Measurements from ENCODE around the gene SEMA5A.

The SEMA5A gene

DNA sequence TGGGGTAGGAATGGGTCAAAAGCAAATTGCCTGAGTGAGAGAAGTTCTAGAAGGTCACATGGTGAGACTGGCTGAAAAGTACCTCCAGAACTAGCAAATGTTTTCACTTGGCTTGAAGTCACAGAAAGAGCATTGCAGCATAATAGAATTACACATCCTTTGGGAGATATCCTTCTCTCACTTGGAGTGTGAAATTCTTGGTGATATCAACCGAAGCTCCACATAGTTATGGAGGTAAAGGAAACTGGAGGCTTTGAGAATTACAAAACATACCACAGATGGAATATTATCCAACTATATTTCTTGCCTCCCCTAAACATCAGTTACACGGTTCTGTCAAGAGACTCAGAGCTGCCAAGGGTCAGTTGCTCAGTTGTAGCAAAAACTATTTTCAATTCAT lies 182.4 kb downstream of the SEMA5A start:
- peaks cover 8% of the 10 kb centered on the region for H3K36me3 Mint-ChIP-seq (ENCODE audit: low read depth)
- H3K4me3 Mint-ChIP-seq = no peak overlapping the region
- no peaks in the 10 kb centered on the region for H3K4me1 Mint-ChIP-seq
- TF ChIP-seq, protein P1, sequence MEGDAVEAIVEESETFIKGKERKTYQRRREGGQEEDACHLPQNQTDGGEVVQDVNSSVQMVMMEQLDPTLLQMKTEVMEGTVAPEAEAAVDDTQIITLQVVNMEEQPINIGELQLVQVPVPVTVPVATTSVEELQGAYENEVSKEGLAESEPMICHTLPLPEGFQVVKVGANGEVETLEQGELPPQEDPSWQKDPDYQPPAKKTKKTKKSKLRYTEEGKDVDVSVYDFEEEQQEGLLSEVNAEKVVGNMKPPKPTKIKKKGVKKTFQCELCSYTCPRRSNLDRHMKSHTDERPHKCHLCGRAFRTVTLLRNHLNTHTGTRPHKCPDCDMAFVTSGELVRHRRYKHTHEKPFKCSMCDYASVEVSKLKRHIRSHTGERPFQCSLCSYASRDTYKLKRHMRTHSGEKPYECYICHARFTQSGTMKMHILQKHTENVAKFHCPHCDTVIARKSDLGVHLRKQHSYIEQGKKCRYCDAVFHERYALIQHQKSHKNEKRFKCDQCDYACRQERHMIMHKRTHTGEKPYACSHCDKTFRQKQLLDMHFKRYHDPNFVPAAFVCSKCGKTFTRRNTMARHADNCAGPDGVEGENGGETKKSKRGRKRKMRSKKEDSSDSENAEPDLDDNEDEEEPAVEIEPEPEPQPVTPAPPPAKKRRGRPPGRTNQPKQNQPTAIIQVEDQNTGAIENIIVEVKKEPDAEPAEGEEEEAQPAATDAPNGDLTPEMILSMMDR (IDR thresholded peaks at IDR 0.05) = no peak
- H3K27me3 Mint-ChIP-seq (ENCODE audit: low read depth, poor library complexity) = peaks cover 3% of the 10 kb centered on the region
- H3K9me3 Mint-ChIP-seq = peaks cover 7% of the 10 kb centered on the region
- no peak overlapping the region for H3K27ac Mint-ChIP-seq
- no peak for DNase-seq

DNA sequence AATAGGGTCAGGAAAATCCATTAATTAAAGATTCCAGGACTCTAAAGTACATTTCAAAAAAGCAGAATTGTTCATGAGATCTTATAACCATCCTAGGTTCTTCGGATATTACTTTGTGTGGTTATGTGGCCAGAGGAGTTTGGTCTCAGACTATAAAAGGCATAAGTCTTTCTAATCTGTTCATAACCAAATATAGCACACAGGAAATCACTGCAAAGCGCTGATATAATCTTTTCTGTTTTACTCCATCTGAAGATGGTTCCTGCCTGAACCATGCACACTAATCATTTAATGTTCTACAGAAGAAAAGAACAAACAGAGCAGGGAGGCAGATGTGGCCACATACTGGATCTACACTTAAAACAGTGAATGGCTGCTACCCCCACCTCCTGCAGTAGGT lies 182.8 kb downstream of the SEMA5A start:
- Mint-ChIP-seq H3K9me3 (peaks cover 4% of the 10 kb centered on the region), H3K4me1 (no peaks in the 10 kb centered on the region), H3K36me3 (ENCODE audit: low read depth) (peaks cover 5% of the 10 kb centered on the region), H3K27me3 (ENCODE audit: low read depth, poor library complexity) (peaks cover 3% of the 10 kb centered on the region), H3K27ac (no peak overlapping the region), H3K4me3 (no peak overlapping the region)
- TF ChIP-seq, protein P1 (IDR thresholded peaks at IDR 0.05) = no peak
- DNase-seq = no peak

DNA sequence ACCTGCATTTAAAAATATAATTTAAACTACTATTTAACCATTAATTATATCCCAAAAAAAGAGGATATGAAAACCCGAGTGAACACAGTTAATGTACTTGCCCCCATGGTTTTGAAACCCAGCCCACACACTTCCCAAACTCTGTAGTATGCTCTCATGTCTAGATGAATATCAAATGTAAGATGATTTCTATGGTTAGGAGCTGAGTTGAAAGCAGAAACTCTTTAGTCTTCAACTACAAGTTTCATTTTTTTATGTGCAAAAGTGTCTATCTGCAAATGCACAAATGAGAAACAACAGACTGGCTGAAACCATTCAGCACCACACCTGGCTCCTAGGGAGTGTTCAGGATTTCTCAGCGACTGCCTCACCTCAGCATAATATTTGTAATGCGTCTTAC lies 183.3 kb downstream of the SEMA5A start:
- DNase-seq = no peak
- Mint-ChIP-seq H3K4me1 (no peaks in the 10 kb centered on the region), H3K4me3 (no peak overlapping the region), H3K27me3 (ENCODE audit: low read depth, poor library complexity) (peaks cover 3% of the 10 kb centered on the region), H3K36me3 (ENCODE audit: low read depth) (peaks cover under 1% of the 10 kb centered on the region), H3K9me3 (no peaks in the 10 kb centered on the region), H3K27ac (no peak overlapping the region)
- TF ChIP-seq, protein P1 (IDR thresholded peaks at IDR 0.05) = no peak

DNA sequence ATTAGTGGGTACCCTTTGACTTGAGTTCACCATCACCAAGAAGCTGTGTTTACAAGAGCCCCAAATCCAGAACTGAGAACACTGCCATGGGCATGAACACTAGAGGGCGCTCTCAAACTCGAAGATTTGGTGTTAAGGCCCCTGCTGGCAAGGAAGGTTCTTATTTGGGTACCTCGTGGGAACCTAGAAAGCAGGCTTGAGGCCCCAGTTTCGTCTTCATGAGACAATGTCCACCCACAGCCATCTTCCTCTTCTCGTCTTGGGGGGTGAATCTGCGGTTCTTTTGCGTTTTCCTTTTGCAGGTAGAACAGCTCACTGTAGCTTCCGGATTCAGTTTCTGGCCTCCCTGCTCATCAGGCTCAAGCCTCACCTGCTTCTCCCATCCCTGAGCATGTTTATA lies 184.0 kb downstream of the SEMA5A start:
- peaks cover 3% of the 10 kb centered on the region for H3K27me3 Mint-ChIP-seq (ENCODE audit: low read depth, poor library complexity)
- no peak overlapping the region for H3K4me3 Mint-ChIP-seq
- TF ChIP-seq, protein P1 (IDR thresholded peaks at IDR 0.05) = peak; percentile 78
- no peaks in the 10 kb centered on the region for H3K9me3 Mint-ChIP-seq
- H3K27ac Mint-ChIP-seq = no peak overlapping the region
- no peaks in the 10 kb centered on the region for H3K36me3 Mint-ChIP-seq (ENCODE audit: low read depth)
- DNase-seq = peak; percentile 66
- H3K4me1 Mint-ChIP-seq = no peaks in the 10 kb centered on the region

DNA sequence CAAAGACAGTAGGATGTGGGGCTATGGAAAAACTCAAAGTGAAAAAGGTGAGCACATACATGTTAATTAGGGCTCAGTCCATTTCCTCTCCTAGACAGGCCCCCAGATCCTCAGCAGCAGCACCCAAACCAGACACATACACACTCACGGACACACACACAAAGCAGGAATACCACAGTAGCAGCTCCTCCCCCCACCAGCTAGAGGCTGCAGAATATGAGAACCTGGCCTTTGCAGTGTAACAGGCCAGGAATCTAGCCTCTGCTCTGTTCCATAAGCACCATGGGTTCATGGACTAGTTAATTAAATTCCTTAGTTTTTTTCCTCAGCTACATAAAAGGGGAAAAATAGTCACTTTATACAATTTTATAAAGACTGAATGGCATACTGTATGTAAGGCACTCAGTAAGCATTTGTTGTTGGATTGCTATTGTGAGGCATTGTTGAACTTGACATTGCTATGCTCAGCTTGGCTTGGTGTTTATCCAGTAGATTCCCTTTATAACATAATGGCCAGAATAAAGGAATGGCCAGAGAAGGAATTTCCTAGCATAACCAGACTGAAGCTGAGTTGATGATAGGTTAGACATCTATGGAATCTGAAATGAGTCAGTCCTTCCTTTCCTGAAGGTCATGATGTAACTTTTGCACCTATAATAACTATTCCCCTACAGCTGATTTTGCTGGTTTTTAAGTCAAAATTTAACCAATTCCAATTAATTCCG lies 186.8 kb downstream of the SEMA5A start:
- no peak for DNase-seq
- Mint-ChIP-seq H3K27me3 (ENCODE audit: low read depth, poor library complexity) (peaks cover 3% of the 10 kb centered on the region), H3K4me3 (no peak overlapping the region), H3K27ac (no peak overlapping the region), H3K4me1 (peaks cover 5% of the 10 kb centered on the region), H3K9me3 (no peaks in the 10 kb centered on the region), H3K36me3 (ENCODE audit: low read depth) (no peaks in the 10 kb centered on the region)
- TF ChIP-seq, protein P1 (IDR thresholded peaks at IDR 0.05) = no peak

DNA sequence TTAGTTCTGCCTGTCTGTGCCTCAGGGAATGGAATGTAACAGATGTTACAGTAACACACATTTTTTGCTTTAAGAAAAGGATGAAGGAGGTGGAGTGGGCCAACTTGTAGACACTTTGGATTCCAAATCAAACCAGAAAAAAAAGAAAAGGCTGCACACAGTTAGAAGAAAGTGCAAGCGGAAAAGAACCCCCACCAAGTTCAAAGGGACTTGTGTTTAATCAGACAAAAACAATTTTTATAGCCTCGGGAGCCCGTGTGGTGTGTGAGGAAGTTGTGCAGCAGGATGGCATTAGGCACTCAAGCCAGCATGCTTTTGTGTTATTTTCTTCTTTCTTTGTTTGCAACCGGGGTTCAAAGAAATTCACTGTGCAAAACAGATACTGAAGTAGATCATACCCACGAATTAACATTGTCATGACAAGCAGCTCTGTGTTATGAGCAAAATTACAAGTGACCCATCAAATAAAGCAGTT lies 189.5 kb downstream of the SEMA5A start:
- TF ChIP-seq, protein P1 (IDR thresholded peaks at IDR 0.05) = no peak
- DNase-seq = no peak
- peaks cover 5% of the 10 kb centered on the region for H3K4me1 Mint-ChIP-seq
- H3K27me3 Mint-ChIP-seq (ENCODE audit: low read depth, poor library complexity) = peaks cover 10% of the 10 kb centered on the region
- no peak overlapping the region for H3K27ac Mint-ChIP-seq
- no peak overlapping the region for H3K4me3 Mint-ChIP-seq
- H3K9me3 Mint-ChIP-seq = no peaks in the 10 kb centered on the region
- H3K36me3 Mint-ChIP-seq (ENCODE audit: low read depth) = no peaks in the 10 kb centered on the region

Data from nephron progenitor cell (in vitro differentiated cells).